ENCODE data around the gene LAMA5.

The LAMA5 gene

GRCh38 chr20:62282877-62283503, 84.1 kb downstream of the LAMA5 start:
- DNase-seq: no peak

GRCh38 chr20:62282103-62282502, 85.0 kb downstream of the LAMA5 start:
- no peak for DNase-seq

GRCh38 chr20:62281161-62281933, 85.8 kb downstream of the LAMA5 start:
- no peak for DNase-seq

GRCh38 chr20:62280303-62280702, 86.8 kb downstream of the LAMA5 start:
- DNase-seq: no peak

GRCh38 chr20:62277253-62277652, 89.9 kb downstream of the LAMA5 start:
- DNase-seq: no peak

GRCh38 chr20:62276439-62276838, 90.7 kb downstream of the LAMA5 start:
- DNase-seq: no peak

- no peak for DNase-seq
Measured at GRCh38 chr20:62275219-62275618, 91.9 kb downstream of the LAMA5 start.

GRCh38 chr20:62274332-62274950, 92.7 kb downstream of the LAMA5 start:
- DNase-seq: no peak

GRCh38 chr20:62273416-62273815, 93.7 kb downstream of the LAMA5 start:
- no peak for DNase-seq

- DNase-seq: no peak
Measured at GRCh38 chr20:62272200-62272599, 94.9 kb downstream of the LAMA5 start.

- DNase-seq: no peak
Measured at GRCh38 chr20:62269871-62270270, 97.2 kb downstream of the LAMA5 start.

- no peak for DNase-seq
Measured at GRCh38 chr20:62269378-62269777, 97.7 kb downstream of the LAMA5 start.

- DNase-seq: no peak
Measured at GRCh38 chr20:62268228-62268900, 98.7 kb downstream of the LAMA5 start.

- DNase-seq: no peak
Measured at GRCh38 chr20:62267543-62267942, 99.6 kb downstream of the LAMA5 start.

GRCh38 chr20:62266851-62267250, 100.3 kb downstream of the LAMA5 start:
- no peak for DNase-seq

GRCh38 chr20:62266340-62266739, 100.8 kb downstream of the LAMA5 start:
- no peak for DNase-seq

- no peak for DNase-seq
Measured at GRCh38 chr20:62265365-62265764, 101.7 kb downstream of the LAMA5 start.

- DNase-seq: no peak
Measured at GRCh38 chr20:62263396-62263795, 103.7 kb downstream of the LAMA5 start.

GRCh38 chr20:62262064-62262463, 105.0 kb downstream of the LAMA5 start:
- DNase-seq: no peak

- no peak for DNase-seq
Measured at GRCh38 chr20:62259294-62259565, 107.9 kb downstream of the LAMA5 start.

All from GOT3 (cell line).